Measurements from ENCODE around the gene HSCB.
A peak's percentile ranks its signal among the peaks of the same experiment; 100 is the strongest.
"Not testable (repeated sequence)": the region's sequence is repeated elsewhere in the genome, so short reads cannot be mapped to it uniquely, and the experiment has no call there.

HSCB gene

DNA sequence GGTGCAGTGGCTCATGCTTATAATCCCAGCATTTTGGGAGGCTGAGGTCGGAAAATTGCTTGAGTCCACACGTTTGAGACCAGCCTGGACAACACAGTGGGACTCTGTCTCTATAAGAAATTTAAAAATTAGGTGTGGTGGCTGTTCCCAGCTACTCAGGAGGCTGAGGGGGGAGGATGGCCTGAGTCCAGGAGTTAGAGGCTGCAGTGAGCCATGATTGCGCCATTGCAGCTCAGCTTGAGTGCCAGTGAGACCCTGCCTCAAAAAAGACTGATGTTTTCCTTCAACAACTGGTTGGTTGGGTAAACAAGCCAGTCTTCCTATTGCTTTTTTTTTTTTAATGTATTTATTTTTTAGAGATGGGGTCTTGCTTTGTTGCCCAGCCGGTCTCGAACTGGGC, 49.3 kb downstream of the HSCB start:
- DNase-seq (ENCODE audit: low read depth in 3 of 3, low spot score in 1 of 3): no peak

- DNase-seq (ENCODE audit: low read depth in 3 of 3, low spot score in 1 of 3): no peak
Measured at GRCh38 chr22:28791841-28792490, 50.1 kb downstream of the HSCB start.

DNA sequence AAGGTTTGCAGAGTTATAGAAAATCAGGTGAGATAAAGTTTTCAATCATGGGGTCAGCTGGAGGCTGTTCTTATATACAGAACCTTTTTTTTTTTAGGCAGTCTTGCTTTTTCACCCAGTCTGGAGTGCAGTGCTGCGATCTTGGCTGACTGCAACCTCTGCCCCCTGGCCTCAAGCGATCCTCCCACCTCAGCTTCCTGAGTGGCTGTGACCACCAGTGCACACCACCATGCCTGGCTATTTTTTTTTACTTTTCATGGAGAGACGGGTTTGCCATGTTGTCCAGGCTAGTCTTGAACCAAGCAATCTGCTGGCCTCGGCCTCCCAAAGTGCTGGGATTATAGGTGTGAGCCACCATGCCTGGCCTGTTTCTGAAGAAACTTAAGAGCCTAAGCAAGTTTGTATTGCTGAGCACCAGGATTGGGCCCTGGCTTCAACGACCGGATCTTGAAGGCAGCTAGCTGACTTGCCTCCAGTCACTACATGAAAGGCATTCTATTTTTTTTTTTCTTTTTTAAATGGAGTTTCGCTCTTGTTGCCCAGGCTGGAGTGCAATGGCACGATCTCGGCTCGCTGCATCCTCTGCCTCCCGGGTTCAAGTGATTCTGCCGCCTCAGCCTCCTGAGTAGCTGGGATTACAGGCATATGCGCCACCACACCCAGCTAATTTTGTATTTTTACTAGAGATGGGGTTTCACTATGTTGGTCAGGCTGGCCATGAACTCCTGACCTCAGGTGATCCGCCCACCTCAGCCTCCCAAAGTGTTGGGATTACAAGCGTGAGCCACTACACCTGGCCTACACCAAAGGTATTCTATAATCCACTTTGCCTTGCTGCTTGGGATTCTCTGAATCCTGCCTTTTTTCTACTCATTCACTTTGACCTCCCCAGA, 50.9 kb downstream of the HSCB start:
- DNase-seq (ENCODE audit: low read depth in 3 of 3, low spot score in 1 of 3): no peak

DNA sequence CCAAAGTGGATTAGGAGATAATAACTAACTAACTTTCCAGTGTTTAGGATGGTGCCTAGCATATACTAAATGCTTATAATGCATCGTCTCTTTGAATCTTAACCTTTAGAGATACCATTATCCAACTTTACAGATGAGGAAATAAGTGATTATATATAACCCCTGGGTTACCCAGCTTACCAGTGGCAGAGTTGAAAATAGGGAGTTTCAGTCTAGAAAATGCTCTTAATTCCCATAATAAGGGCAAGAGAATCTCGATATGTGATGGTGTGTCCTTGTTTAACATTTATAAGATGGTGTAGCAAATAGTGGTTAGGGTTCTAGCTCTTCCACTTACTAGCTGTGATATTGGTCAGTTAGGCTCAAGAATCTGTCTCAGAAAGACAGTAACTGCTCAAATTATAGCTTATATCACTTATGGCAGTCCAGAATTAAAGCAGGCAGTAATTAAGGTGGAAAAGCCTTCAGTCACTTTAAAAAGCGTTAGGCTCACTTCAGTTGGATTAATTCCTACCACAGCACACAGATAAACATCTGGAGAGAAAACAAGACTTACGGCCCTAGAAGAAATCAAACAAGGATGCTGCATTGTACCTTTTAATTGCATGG, 52.2 kb downstream of the HSCB start:
- no peak for DNase-seq (ENCODE audit: low read depth in 3 of 3, low spot score in 1 of 3)

- DNase-seq (ENCODE audit: low read depth in 3 of 3, low spot score in 1 of 3): no peak
Measured at GRCh38 chr22:28795071-28795693, 53.3 kb downstream of the HSCB start.

- DNase-seq (ENCODE audit: low read depth in 3 of 3, low spot score in 1 of 3): no peak
Measured at GRCh38 chr22:28795932-28796856, 54.4 kb downstream of the HSCB start.

DNA sequence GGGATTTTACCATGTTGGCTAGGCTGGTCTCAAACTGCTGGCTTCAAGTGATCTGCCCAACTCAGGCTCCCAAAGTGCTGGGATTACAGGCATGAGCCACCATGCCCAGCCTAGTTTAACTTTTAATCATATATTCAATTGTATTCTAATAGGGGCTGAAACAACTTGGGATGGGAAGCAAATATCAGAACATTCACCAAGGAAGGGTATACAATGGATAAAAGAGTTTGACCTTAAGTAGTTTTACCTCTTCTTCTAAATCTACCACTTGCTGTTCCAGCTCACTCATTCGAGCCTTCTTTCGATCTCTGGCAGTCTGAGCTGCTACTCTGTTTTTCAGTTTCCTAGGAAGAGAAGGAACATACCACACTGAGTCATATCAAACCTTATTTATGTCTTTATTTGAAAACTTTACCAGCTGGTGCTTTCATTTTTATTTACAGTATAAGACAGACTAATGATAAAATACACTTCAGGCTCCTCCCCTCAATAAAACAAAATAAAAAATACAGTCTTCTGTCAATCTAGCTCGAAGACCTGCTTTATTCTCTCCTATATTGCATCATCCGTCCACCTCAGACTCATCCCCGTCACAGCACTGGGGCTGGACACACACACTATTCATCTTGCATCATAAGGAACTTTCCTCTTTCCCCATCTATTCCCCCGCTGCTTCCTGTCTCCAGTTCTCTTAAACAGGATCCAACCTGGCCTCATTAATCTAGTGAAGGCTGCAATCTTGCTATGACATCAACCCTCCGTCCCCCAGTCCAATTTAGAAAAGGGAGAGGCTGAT, 57.2 kb downstream of the HSCB start:
- DNase-seq (ENCODE audit: low read depth in 3 of 3, low spot score in 1 of 3): no peak

- DNase-seq (ENCODE audit: low read depth in 3 of 3, low spot score in 1 of 3): no peak
Measured at GRCh38 chr22:28799606-28800307, 57.9 kb downstream of the HSCB start.

DNA sequence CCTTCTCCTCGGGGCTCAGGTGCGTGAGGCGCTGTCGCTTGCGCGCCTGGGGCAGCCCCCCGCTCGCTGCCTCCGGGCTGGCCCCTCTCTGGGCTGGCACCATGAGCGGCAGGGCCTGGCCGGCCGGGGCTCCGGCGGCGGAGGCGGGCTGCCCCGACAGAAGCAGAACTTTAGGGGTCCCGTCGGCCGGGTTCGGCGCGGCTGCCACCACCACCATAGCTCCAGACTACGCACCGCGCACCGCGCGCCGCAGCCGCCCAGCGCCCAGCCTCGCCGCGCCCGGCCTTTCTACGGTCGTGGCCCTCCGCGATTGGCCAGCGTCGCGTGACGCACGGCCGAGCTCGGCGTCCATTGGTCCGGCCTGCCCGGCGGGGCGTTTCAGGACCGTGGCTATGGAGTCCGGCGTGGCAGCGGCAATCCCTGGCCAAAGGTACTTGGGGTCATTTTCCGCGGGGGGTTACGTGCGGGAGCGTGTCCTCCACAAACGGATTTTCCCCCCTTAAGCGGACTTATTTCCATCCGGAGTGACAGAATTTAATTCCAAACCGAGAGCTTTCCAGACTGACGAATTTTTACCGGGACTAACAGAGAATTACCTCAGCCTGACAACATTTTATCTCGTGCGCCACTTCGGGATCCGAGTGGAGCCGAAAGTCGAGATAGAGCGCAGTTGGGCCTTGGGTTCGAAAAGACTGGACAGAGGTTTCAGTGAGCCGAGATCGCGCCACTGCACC, 58.6 kb downstream of the HSCB start, which contains the start of gene XBP1:
TSS of gene XBP1 (minus strand) at position 262 of the 734 bp plus-strand sequence.
- DNase-seq (ENCODE audit: low read depth in 3 of 3, low spot score in 1 of 3): peak; percentile 66 to 87 (median 73)

- DNase-seq (ENCODE audit: low read depth in 3 of 3, low spot score in 1 of 3): no peak
Measured at GRCh38 chr22:28801845-28802594, 60.2 kb downstream of the HSCB start.

- no peak for DNase-seq (ENCODE audit: low read depth in 3 of 3, low spot score in 1 of 3)
Measured at GRCh38 chr22:28802595-28803123, 60.8 kb downstream of the HSCB start.

DNA sequence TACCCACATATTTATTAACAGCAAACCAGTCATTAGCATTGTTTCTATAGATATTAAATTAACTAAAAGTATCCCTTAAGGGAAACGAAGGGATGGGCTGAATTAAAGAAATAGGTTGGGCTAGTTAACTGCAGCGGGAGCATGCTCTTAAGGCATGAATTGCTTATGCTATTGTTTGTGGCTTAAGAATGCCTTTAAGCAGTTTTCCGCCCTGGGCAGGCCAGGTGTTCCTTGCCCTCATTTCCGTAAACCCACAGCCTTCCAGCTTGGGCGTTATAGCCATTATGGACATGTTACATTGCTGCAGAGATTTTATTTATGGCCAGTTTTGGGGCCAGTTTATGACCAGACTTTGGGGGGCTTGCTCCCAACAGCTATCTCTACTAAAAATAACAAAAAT, 63.6 kb downstream of the HSCB start:
- DNase-seq (ENCODE audit: low read depth in 3 of 3, low spot score in 1 of 3): not testable (repeated sequence)
